ENCODE data around the gene GEN1. TPM values are rescaled to one million over a fixed set of nuclear protein-coding genes. Genes with fewer than 3 reads are reported as not detected.

Gene GEN1
- total and polyA plus RNA-seq, 4 donors, result 1.2 to 12.7 (median 7.8) TPM

- Histone ChIP-seq H3K27me3 (ENCODE audit: control insufficient read depth in 4 of 4, insufficient read depth in 4 of 4, low read length in 3 of 4) (no peaks in the 10 kb centered on the region), H3K36me3 (ENCODE audit: control insufficient read depth in 4 of 4, insufficient read depth in 3 of 4, low read depth in 1 of 4, low read length in 3 of 4) (no peaks in the 10 kb centered on the region), H3K9me3 (ENCODE audit: control insufficient read depth in 4 of 4, low read length in 3 of 4) (no peaks in the 10 kb centered on the region), H3K4me1 (ENCODE audit: control insufficient read depth in 4 of 4, insufficient read depth in 4 of 4, low read length in 3 of 4) (peaks cover 5 to 52% (median 49%) of the 10 kb centered on the region in 4 donors), H3K4me3 (ENCODE audit: low read depth in 1 of 3, low read length in 3 of 3) (peak overlapping the region; percentile 83 to 99 (median 85)), H3K9ac (ENCODE audit: low read depth in 1 of 2, low read length in 2 of 2) (peak overlapping the region; percentile 79 to 80), H3K27ac (ENCODE audit: low read depth in 1 of 2, low read length in 2 of 2) (peak overlapping the region; percentile 93 to 98)
- TF ChIP-seq RAD21 (IDR thresholded peaks at IDR 0.05), result peak in 1 of 2 donors; percentile 25
- TF ChIP-seq EGR1 (IDR thresholded peaks at IDR 0.05; ENCODE audit: low read depth in 2 of 2), result no peak
- TF ChIP-seq ZBTB33 (IDR thresholded peaks at IDR 0.05), result no peak
- peak; percentile 10 for TF ChIP-seq YY1 (IDR thresholded peaks at IDR 0.05)
- peak; percentile 72 for DNase-seq (ENCODE audit: low spot score)
- WGBS, result under 1% methylated on average over 70 of the region's 70 CpGs
Observed at GRCh38 chr2:17752892-17753802, 791 bp upstream of the GEN1 start.

GRCh38 chr2:17754773-17755425 lies 961 bp downstream of the GEN1 start:
- TF ChIP-seq EGR1 (IDR thresholded peaks at IDR 0.05; ENCODE audit: low read depth in 2 of 2) (no peak), HNF4A (conservative IDR thresholded peaks at IDR 0.05) (no peak), REST (IDR thresholded peaks at IDR 0.05) (no peak), FOXA2 (IDR thresholded peaks at IDR 0.05) (no peak), SP1 (IDR thresholded peaks at IDR 0.05) (no peak), RAD21 (IDR thresholded peaks at IDR 0.05) (no peak), YY1 (IDR thresholded peaks at IDR 0.05) (no peak), ZBTB33 (IDR thresholded peaks at IDR 0.05) (no peak), ATF3 (IDR thresholded peaks at IDR 0.05) (no peak), JUND (IDR thresholded peaks at IDR 0.05) (no peak), FOXA1 (IDR thresholded peaks at IDR 0.05) (no peak), NR2F2 (IDR thresholded peaks at IDR 0.05) (no peak), GABPA (IDR thresholded peaks at IDR 0.05 in 1 of 2, conservative IDR thresholded peaks at IDR 0.05 in 1 of 2) (no peak)
- Histone ChIP-seq H3K9me3 (ENCODE audit: control insufficient read depth in 4 of 4, low read length in 3 of 4) (no peaks in the 10 kb centered on the region), H3K36me3 (ENCODE audit: control insufficient read depth in 4 of 4, insufficient read depth in 3 of 4, low read depth in 1 of 4, low read length in 3 of 4) (no peaks in the 10 kb centered on the region), H3K4me1 (ENCODE audit: control insufficient read depth in 4 of 4, insufficient read depth in 4 of 4, low read length in 3 of 4) (peaks cover 5 to 66% (median 60%) of the 10 kb centered on the region in 4 donors), H3K27ac (ENCODE audit: low read depth in 1 of 2, low read length in 2 of 2) (no peak overlapping the region), H3K4me3 (ENCODE audit: low read depth in 1 of 3, low read length in 3 of 3) (peak overlapping the region; percentile 78 to 99 (median 83)), H3K9ac (ENCODE audit: low read depth in 1 of 2, low read length in 2 of 2) (no peak overlapping the region), H3K27me3 (ENCODE audit: control insufficient read depth in 4 of 4, insufficient read depth in 4 of 4, low read length in 3 of 4) (no peaks in the 10 kb centered on the region)
- no peak for DNase-seq (ENCODE audit: low spot score)
- 18% methylated on average over 8 of the region's 8 CpGs for WGBS
